Stimulated activated CD4-positive, alpha-beta T cell treated with anti-CD3 and anti-CD28 coated beads, Interleukin-1b, Interleukin-23, amount 100 ng/mL, for 24 hours (primary cell): ENCODE results near the gene PCGF2.

Source experiments
- DNase-seq, 4 experiments: peaks; one replicate each; pipeline ENCODE4 v3.0.0-alpha.2; 2020; ENCODE audit warnings: low read depth in 4 of 4, low spot score in 1 of 4

The PCGF2 gene

DNA sequence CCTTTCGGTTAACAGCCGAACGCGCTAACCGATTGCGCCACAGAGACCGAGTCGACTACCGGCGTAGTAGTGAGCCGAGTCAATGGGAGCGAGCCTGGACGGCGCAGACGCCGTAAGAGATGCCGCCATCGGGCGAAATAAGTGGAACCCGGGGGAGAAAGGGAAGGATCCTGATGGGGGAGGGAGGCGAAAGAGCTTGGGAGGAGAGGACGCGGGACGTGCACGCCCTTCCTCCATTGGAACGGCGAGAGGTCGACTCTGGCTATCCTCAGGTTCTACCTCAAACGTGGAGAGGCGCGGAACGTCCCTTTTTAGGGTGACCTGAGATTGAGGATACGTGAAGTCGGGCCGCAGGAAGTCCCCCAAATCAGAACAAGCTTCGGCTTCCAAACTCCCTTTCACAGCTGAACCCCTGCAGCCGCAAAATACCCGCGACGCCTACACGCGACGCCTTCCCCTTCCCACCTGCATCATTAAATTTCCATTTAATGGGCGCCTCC lies 3.7 kb upstream of the PCGF2 start:
- DNase-seq, result peak; percentile 69 to 94 (median 74)

DNA sequence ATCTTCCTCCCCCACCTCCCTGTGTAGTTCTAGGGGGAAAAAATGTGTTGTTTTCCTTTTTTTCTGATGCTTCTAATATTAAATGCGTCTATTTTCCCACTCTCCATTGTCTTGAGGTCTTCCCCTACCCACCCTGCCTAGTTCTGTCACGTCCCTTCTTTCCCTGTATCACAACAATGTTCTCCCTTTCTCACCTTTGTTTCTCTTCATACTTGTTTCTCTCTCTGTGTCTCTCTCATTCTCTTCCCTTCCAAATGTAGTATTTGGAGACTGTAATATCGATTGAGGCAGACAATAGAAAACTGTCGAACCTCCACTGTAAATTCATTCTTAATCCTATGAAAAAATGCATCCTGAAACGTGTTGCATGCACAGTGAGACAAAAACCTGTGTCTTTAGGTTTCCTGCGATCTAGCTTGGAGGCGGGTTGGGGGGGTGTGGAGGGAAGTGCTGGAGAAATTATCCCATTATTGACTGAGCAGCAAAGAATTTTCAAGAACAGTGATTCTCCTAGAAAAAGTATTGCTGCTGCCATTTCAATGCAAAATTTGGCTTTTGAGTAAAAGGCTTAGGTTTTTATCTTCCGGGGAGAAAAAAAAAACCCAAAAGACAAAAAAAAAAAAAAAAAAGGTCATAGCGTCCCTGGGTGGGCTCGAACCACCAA lies 3.1 kb upstream of the PCGF2 start:
- DNase-seq, result no peak

DNA sequence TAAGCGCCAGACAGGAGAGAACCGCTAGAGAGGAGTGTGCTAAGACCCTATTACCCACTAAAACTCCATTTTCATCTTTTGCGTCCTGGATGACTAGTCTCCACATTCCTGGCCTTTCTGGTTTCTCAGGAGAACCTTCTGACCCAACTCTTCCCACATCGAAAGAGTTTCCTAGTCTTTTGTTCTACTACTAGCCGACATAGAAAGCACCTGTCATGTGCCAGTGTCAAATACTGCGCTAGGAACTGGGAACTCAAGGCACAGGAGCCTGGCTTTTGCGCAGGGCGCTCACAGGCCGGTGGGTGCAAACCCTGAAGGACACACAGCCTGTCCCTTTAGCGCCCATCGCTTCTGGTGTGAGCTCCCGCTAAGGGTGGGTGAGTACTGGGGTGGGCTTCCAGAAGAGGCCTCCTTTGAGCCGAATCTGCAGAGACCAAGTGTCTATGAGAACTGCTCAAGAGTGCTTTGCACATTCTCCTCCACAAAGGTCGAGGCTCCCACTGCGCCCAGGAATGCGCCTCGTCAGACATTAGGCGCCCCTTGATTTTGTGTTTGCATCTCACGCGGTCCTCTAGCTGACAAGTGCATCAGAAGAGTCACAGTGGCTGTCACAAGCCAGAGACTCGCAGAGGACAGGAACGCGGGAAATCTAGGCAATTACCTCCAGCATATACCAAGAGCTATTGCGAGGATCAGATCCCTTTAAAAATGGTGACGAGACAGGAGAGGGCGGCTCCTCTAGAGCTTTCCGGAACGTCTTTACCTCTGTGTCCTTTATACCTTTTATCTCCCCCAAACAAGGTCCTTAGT lies 2.4 kb upstream of the PCGF2 start:
- no peak for DNase-seq

DNA sequence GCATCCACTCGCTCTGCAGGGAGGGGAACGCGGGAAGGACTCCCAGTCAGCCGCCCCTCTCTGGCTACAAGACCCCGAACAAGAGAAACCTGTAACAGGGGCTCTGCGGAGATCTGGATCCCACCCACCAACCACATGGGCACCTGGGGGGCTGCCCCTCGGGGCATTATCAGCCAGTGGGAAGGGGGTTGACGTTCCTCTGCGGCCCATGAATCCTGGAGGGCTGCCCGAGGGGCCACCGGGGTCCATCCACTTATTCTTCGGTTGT lies 1.8 kb upstream of the PCGF2 start:
- no peak for DNase-seq

DNA sequence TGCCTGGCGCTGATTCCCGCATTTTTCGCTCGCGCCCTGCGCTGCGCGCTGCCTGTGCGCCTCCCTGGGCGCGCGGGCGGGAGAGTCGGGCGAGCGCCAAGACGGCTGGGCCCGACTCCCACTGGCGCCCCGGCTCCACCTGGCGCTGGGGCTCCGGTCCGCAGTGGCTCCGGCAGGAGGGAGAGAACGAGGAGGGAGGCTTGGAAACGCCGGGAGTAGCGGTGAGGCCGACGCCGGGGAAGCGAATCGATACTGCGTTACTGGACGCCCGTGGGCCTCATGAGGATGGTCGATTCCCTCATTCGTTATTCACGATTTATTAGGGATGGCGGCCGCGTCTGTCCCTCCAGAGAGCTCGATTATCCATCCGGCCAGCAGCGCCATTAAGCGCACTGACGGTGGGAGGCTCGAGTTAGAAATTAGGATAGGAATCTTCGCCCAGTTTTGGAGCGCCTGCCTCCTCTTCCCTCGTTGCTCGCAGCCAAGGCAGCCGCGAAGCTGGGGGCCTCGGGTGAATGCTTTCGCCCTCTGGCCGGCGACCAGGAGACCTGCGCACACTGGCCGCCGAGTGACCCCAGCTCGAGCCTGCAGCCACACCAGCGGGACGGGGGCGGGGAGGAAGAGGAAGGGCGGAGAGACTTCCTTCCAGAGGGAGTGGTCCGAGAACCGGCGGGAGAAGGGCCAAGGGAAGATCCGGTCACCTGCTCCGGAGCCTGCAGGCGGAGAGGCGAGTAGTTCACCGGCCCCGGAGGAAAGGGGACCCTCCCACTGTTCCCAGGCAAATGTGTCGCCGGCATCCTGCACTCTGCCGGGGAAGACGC lies 1.3 kb upstream of the PCGF2 start:
- DNase-seq, result no peak

DNA sequence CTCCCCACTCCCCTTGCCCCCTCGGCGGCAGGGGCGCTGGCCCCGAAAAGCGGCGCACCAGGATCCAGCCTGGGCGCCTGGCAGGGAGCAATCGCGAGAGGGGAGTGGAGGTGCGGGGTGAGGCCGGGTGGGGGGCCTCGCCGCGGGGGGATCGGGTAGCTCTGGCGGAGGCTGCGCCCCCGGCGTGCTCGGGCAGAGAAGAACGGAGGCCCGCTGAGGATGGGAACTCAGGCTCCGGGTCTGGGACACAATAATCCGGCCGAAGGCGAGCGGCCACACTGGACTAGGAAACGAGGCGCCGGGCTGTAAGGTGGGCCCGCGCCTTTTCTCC lies 721 bp upstream of the PCGF2 start:
- no peak for DNase-seq

DNA sequence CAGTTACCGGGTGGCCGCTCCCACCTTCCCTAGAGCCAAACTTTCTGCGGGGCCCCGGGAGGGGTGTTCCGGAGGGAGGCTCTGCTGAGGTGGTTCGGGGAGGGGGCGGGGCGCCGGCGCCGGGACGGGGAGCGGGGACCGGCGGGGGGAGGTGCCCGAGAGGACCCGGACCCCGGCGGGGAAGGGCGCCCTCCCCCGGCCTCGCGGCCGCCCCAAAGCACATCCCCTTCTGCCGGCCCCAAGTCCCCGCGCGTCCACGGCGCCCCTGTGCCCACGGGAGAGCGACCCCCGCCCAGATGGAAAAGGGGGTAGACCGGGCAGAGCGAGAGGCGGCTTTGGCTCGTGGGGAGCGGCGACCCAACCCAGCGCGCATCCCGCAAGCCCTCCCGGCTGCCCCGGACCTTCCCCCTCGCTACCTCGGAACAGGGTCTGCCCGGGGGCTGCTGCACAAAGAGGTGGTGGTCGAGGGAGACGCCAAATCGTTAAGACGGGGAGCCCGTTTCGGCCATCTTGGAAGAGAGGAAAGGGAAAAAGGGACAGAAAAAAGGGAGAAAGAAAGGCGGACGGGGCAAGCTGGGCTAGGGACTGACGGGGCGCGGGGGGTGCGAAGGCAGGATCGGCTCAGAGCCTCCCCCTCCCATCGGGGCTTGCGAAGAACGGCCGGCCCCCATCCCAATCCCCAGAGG lies 530 bp downstream of the PCGF2 start:
- DNase-seq, result no peak

DNA sequence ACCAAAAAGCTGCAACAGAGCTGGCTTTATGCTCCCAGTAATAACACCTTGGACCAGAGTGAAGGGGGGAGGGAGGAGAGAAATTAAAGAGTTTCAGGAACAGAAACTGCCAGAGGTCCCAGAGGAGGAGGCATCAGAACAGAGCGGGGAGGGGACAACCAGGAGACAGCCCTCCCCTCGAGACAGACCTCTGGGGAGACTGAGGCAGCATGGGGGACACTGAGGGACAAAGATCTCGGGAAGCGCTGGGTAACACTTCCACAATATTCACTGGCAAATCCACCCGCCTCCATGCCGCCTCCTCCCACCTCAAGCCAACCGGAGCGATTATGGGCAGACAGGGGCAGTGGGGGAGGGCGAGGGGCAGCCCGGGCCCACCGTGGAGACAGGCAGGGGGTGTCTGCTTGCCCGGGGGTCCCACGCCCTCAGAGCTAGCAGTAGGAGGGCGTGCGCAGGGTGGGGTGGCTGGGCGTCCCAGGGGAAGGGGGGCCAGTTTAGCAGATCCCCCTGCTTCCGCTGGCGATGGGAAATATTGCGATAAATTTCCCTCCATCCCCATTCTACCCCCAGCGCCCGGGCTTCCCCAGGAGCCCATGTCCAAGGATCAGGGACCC lies 1.2 kb downstream of the PCGF2 start:
- DNase-seq, result no peak

DNA sequence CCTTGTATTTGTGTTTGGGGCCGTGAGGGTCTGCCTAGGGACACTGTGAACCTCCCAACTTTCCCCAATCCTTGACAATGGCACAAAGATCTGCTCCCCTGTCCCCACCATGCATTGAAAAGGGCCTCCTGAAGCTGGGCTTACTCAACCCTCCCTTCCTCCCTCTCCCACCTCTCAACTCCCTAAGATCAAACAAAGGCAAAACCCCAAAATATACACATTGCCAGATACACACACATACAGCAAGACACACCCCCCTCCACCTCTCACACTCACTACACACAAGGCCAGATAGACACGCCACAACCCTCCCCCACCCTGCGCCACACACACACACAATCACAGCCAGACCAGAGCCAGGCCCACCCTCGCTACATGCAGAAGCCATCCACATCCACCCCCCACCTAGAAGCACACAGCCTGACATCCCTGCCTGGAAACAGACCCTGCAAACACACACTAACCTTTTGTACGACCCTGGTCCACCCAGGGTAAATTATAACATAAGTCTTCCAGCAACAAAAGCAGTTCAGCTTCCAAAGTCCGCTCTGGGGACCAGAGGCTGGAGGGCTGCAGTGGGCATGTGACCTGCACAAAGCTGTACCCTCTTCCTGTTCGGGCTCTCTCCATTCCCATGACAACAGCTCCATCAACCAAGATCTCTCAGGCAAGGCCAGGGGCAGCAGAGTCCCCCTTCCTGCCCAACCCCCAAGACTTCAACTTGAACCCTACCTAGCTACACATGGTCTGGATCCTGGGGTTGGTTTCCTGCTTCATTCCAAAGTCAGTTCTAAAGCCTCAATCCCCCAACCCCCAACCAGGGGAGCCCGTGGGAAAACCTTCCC lies 1.9 kb downstream of the PCGF2 start:
- no peak for DNase-seq

DNA sequence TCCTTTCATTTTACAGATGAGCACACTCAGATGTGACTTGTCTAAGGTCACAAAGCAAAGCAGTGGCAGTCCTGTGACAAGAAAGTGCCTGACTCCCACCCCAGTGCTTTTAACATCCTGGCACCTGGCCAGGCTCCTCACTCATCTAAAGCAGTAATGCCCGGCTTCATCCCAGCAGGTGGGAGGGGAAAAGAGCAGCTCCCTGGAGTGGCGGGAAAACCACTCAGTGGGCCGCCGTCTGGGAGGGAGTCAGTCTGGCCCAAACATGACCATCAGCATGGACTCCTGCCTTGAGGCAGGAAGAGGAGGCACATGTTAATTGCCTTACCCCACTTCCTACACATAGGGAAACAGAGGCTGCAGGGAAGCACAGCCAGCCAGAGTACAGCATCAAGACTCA lies 2.6 kb downstream of the PCGF2 start:
- DNase-seq, result no peak

DNA sequence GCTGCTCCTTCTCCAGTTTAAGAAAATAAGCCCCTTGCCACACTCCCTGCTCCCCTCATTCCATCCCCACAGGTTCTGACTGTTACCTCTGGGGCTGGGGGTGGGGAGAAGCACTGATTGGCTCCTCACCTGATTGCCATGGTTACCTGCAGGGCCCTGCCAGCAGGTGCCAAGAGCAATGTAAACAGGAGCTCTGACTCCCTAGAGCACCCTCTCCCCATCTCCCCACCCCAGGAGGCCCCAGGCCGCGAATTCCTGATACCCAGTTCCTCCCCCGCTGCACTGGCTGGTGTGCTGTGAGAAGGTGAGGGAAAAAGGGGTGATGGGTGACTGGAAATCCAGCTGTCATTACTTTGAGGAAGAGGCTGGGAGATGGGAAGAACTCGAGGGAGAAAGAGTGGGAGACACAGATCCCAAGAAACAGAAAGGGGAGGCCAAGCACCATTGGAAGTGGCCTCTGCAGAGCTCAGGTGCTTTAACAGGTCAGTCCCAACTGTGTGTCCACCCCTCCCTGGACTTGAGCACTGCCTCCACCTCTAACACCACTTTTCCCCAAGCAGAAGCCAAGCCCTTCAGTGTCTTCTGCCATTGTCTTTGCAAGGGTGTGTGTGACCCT lies 4.5 kb downstream of the PCGF2 start:
- DNase-seq, result no peak

DNA sequence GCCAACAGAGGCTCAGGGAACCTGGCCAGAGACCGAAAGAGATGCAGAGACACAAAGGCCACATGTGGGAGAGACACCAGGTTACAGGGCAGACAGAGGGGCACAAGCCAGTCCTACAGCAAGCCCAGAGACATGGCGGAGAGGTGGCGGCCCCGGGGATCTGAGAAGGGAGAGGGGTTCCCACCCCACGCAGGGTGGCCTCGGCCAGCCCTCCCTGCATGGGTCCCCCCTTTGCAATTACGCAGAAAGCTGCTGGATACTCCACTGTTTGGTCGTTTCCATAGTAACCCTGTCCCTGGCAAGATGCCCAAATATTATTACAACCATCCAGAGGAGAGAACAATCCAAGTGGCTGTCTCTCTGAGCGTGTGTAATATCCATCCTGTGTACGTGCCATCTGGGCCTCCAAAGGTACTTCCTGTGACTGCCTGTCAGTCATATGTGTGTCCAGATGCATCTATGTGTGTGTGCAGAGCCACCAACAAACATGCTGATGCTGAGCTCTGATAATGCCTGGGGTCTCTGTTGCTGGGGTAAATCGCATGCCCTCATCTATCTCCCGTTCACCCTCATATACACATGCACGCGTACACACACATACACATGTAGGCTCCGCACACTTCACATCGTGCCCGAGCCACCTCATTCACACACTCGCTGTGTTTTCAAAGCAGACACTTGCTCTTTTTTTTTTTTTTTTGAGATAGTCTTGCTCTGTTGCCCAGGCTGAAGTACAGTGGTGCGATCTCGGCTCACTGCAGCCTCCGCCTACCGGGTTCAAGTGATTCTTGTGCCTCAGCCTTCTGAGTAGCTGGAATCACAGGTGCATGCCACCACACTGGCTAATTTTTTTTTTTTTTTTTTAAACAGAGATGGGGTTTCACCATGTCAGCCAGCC lies 5.5 kb downstream of the PCGF2 start:
- no peak for DNase-seq

DNA sequence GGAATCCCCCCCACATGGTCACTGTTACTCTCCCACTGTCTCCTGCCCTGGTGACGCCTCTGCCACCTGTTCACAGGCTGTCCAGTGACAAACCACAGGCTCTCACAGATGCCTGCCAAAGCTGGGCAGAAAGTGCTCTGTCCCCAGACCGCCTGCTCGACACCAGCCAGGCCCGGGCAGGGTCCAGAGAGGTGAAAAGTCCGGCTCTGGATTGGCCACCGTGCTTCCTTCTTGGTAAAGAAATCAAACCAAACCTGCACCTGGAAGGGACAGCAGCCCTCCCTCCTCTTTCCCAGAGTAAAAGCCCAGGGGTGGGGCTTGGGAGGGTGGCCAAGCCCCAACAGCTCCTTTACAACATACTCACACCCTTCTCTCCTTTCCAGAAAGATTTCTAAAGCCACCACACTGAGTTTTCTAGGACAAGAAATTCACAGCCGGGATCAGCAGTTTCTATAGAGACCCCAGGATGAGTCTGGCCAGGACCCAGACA lies 6.2 kb downstream of the PCGF2 start:
- DNase-seq, result no peak

DNA sequence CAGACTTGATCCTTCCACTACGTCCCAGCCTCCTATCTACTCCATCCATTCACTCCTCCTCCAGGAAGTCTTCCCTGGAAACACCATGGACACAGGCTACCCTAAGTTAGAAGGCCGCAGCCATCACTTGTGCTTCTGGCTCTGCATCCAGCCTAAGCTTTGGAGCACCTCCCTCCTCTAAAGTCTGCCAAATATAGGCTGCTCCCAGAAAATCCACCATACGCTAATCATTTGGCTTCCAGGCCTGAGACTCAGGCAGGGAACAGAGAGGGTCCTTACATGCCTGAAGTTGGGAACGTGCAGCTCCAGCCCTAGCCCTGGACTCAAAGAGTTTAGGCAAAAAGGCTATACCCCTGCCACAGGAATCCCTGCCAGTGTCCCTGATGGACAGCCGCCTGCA lies 6.7 kb downstream of the PCGF2 start:
- no peak for DNase-seq

DNA sequence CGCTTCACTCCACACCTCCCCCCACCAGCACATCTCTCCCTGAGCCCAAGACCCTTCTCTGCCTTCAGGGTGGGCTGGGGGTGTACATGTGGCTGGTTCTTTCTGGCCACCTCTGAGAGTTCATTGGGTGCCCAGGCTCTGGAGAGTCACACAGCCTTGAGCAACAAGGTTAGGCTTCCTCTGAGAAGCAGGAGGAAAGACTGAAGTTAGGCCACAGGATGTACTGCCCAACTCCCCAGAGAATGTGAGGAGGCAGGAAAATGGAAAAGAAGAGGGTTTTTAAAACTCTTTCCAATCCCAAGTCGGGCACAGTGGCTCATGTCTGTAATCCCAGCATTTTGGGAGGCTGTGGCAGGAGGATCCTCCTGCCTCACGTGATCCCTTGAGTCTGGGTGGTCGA lies 7.3 kb downstream of the PCGF2 start:
- no peak for DNase-seq

DNA sequence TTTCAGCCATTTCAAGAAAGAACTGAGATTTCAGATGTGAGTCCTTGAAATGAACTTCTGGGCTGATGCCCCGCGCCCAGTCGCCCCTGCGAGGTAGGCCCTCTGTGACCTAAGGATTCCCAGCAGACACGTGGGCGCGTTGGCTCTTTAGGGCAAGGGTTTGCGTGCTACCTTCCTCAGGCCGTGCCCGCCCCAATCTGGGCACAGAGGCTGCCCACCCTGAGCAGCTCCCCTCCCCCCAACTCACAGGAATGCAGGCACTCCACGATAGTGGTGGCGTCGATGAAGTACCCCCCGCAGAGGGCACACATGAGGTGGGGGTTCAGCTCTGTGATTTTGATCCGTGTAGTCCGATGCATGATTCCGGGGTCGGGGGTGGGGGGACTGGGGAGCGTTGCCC lies 8.1 kb downstream of the PCGF2 start:
- no peak for DNase-seq

DNA sequence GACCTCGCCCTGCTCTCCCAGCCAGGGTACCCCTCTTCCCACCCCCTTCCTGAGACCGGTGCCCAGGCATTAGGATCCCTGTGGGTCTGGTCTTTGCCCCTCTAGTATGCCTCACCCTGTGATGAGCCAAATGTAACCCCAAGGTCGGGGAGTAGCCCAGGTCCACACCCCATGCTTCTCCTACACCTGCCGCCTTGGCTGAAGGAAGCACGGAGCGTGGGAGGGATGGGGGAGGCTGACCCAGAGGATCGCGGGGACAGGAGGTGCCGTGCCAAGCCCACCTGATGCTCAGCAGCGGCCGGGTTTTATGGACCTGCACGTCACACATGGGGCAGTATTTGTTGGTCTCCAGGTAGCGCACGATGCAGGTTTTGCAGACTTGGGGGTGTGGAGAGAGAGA lies 8.8 kb downstream of the PCGF2 start:
- DNase-seq, result no peak

DNA sequence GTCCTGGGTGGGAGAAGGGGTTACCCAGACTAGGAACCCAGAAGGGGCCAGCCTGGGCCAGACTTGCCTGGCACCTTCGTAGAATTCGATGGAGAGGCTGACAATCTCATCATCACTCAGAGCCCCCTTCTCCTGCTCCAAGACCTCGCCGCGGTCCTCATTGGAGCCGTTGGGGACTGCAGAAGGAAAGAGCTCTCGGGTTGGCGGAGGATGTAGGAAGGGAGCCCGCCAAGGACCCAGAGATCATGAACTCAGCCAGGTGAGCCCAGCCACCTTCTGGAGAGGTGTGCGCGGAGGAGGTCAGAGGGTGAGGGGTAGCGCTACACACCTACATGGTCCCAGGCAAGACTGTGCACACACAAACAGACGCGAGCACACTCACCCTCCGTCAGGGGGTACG lies 9.4 kb downstream of the PCGF2 start:
- no peak for DNase-seq
